Mucosa of stomach (tissue), 1 donor: ENCODE measurements around the gene OR10A4.
"Not testable (repeated sequence)": the region's sequence is repeated elsewhere in the genome, so short reads cannot be mapped to it uniquely, and the experiment has no call there.

ENCODE experiments used
- H3K27me3 ChIP-seq: one replicate; pipeline ENCODE4 v1.7.0; 2013; ENCODE audit warnings: mild to moderate bottlenecking, low read length; ENCODE audit not compliant: control insufficient read depth, insufficient read depth
- H3K36me3 ChIP-seq: one replicate; pipeline ENCODE4 v1.7.0; 2013; ENCODE audit warnings: low read length; ENCODE audit not compliant: control insufficient read depth, insufficient read depth
- H3K4me1 ChIP-seq: one replicate; pipeline ENCODE4 v1.7.0; 2013; ENCODE audit warnings: mild to moderate bottlenecking, low read length; ENCODE audit not compliant: control insufficient read depth, insufficient read depth
- H3K4me3 ChIP-seq: one replicate; pipeline ENCODE4 v1.7.0; 2013; ENCODE audit warnings: low read length
- H3K9ac ChIP-seq: one replicate; pipeline ENCODE4 v1.7.0; 2013; ENCODE audit warnings: mild to moderate bottlenecking, low read length, moderate library complexity
- H3K9me3 ChIP-seq: one replicate; pipeline ENCODE4 v1.7.0; 2013; ENCODE audit warnings: mild to moderate bottlenecking, low read length, moderate library complexity; ENCODE audit not compliant: control insufficient read depth
- donor health status: Pancreatic carcinoma.

Gene OR10A4

GRCh38 chr11:6900327-6900999 is 24.0 kb downstream of the OR10A4 start:
- H3K4me1 ChIP-seq = no peaks in the 10 kb centered on the region
- no peaks in the 10 kb centered on the region for H3K27me3 ChIP-seq
- no peak overlapping the region for H3K9ac ChIP-seq
- no peak overlapping the region for H3K4me3 ChIP-seq
- no peaks in the 10 kb centered on the region for H3K36me3 ChIP-seq
- no peaks in the 10 kb centered on the region for H3K9me3 ChIP-seq

GRCh38 chr11:6904804-6905203 is 28.4 kb downstream of the OR10A4 start:
- not testable (repeated sequence) for H3K4me3 ChIP-seq, H3K9ac ChIP-seq, H3K27me3 ChIP-seq, H3K9me3 ChIP-seq, H3K4me1 ChIP-seq, H3K36me3 ChIP-seq

GRCh38 chr11:6911378-6911777 is 35.0 kb downstream of the OR10A4 start:
- H3K27me3 ChIP-seq = no peaks in the 10 kb centered on the region

GRCh38 chr11:6911948-6912347 is 35.5 kb downstream of the OR10A4 start:
- Histone ChIP-seq H3K27me3 (no peaks in the 10 kb centered on the region), H3K9ac (no peak overlapping the region), H3K4me3 (no peak overlapping the region), H3K36me3 (no peaks in the 10 kb centered on the region), H3K4me1 (no peaks in the 10 kb centered on the region), H3K9me3 (no peaks in the 10 kb centered on the region)

More at GRCh38 chr11:6911378-6911777, 35.0 kb downstream of the OR10A4 start:
- Histone ChIP-seq H3K9ac (no peak overlapping the region), H3K4me3 (no peak overlapping the region), H3K36me3 (no peaks in the 10 kb centered on the region), H3K9me3 (no peaks in the 10 kb centered on the region), H3K4me1 (no peaks in the 10 kb centered on the region)

- no peaks in the 10 kb centered on the region for H3K9me3 ChIP-seq
- H3K36me3 ChIP-seq = no peaks in the 10 kb centered on the region
- no peaks in the 10 kb centered on the region for H3K27me3 ChIP-seq
- no peak overlapping the region for H3K9ac ChIP-seq
- no peak overlapping the region for H3K4me3 ChIP-seq
- no peaks in the 10 kb centered on the region for H3K4me1 ChIP-seq
These were observed 43.3 kb downstream of the OR10A4 start for GRCh38 chr11:6919698-6920097.

DNA sequence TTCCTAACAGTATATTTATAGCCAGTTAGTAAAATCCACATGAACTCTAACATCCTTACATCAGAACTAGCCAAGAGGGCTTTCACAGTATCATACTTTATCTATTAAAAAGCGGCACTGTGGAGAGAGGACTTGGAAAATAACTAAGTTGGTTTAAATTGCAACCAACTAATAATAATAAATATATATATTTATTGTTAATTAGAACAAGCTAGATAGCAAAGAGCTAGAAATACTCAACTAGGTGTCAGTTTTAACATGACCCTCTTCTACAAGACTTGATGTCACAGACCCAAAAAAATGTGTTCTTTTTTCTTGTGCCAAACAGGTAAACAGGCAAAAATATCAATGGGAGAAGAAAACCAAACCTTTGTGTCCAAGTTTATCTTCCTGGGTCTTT is 44.3 kb downstream of the OR10A4 start, which contains the start of gene OR2D3:
Gene OR2D3 (plus strand): TSS at position 301 of the 400 bp plus-strand sequence. CDS start 0 bp downstream, at position 301.
- no peaks in the 10 kb centered on the region for H3K36me3 ChIP-seq
- H3K4me3 ChIP-seq = no peak within 1 kb of the TSS
- no peak within 1 kb of the TSS for H3K9ac ChIP-seq
- no peaks in the 10 kb centered on the region for H3K4me1 ChIP-seq
- no peaks in the 10 kb centered on the region for H3K9me3 ChIP-seq
- H3K27me3 ChIP-seq = no peaks in the 10 kb centered on the region

- peaks cover 5% of the 10 kb centered on the region for H3K4me1 ChIP-seq
These were observed 48.7 kb downstream of the OR10A4 start for GRCh38 chr11:6925007-6925577.

DNA sequence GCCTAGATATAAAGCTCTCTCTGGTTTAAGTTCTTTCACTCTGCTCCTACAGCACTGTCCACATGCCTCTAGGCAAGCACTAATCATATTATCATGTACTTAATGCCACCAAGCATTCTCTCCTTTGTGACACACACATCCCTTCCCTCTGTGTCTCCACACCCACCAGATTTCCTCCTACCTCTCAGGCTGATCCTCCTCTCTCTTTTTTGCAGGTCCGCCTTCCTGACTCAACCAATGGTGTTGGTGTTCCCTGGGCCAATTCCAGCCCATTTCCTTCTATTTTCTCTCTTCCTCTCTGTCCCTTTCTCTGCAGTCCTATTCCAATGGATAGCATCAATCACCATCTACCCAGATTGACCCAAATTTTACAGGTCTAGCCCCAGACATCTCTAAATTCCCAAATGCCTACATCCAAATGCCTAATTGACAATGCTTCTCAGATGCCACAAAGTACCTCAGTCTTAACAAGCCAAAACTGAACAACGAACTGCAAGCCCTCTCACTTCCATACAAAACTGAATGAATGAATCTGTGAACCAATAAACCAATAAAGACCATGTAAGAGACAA is 49.3 kb downstream of the OR10A4 start:
- H3K9me3 ChIP-seq = no peaks in the 10 kb centered on the region
- H3K9ac ChIP-seq = peak overlapping the region; percentile 83
- no peaks in the 10 kb centered on the region for H3K36me3 ChIP-seq
- no peaks in the 10 kb centered on the region for H3K27me3 ChIP-seq
- H3K4me3 ChIP-seq = peak overlapping the region; percentile 77
- peaks cover 5% of the 10 kb centered on the region for H3K4me1 ChIP-seq

More at GRCh38 chr11:6925007-6925577, 48.7 kb downstream of the OR10A4 start:
- H3K4me3 ChIP-seq = no peak overlapping the region
- H3K36me3 ChIP-seq = no peaks in the 10 kb centered on the region
- no peaks in the 10 kb centered on the region for H3K27me3 ChIP-seq
- H3K9me3 ChIP-seq = no peaks in the 10 kb centered on the region
- no peak overlapping the region for H3K9ac ChIP-seq

GRCh38 chr11:6926208-6927029 is 50.0 kb downstream of the OR10A4 start, which contains the start of gene ZNF215:
Gene ZNF215, plus strand, starts transcription at chr11:6926426. Its CDS starts 5,847 bp downstream, at chr11:6932273.
- Histone ChIP-seq H3K9me3 (no peaks in the 10 kb centered on the region), H3K4me1 (peaks cover 5% of the 10 kb centered on the region), H3K27me3 (no peaks in the 10 kb centered on the region), H3K9ac (peak within 1 kb of the TSS; percentile 83), H3K4me3 (peak within 1 kb of the TSS; percentile 77), H3K36me3 (no peaks in the 10 kb centered on the region)

DNA sequence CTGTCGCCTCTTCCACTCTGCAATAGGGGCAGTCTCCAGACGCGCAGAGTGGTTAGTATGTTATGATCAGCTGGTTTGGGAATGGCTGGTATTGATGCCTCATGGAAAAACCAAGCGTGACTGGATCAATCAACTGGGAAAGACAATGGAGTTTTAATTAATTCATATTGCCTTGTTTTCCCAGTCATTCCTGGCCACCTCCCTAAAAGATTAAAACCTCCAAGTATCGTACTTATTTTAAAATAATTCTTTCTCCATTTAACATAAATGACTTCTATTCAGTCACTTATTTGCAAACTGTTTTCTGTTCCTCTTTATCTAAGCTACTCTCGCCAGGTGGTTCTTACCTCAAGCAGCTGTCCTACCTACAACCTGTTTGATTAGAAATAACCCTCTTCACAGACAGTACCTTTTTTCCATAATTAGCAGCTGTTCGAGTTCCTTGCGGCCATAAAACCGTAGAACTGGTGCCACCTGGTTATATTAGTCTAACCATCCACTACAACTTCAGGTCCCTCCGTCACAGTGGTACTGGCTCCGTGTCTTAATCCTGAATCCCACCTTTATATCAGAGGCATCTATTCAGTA is 50.7 kb downstream of the OR10A4 start:
- Histone ChIP-seq H3K27me3 (no peaks in the 10 kb centered on the region), H3K9ac (peak overlapping the region; percentile 83), H3K9me3 (no peaks in the 10 kb centered on the region), H3K4me1 (peaks cover 5% of the 10 kb centered on the region), H3K36me3 (no peaks in the 10 kb centered on the region), H3K4me3 (peak overlapping the region; percentile 77)
